IPS-11a (cell line): ENCODE results near the gene ISG15.
A peak's percentile ranks its signal among the peaks of the same experiment; 100 is the strongest.
"Not testable (repeated sequence)": the region's sequence is repeated elsewhere in the genome, so short reads cannot be mapped to it uniquely, and the experiment has no call there.

Source experiments
- H3K4me3 ChIP-seq: one replicate; pipeline ENCODE4 v1.5.1; 2013; ENCODE audit warnings: low read depth, low read length, control low read depth

The ISG15 gene

DNA sequence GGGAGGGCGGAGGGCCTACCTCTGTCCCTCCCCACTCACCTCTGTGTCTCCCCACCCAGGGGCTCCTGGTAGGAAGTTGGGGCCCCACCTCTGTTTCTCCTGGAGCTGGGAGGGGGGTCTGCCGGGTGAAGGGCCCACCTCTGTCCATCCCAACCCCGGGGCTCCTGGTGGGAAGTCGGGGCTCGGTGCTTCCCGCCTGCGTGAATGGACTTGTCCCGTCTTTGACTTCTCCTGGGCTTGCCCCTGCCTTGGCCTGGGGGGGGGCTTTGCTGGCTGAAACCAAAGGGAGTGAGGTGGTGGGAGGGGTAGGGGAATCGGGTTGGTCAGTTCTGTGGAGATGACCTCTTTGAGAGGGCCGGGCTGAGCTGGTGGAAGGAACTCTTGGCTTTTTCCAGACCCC, 12.4 kb downstream of the ISG15 start:
- no peak overlapping the region for H3K4me3 ChIP-seq

DNA sequence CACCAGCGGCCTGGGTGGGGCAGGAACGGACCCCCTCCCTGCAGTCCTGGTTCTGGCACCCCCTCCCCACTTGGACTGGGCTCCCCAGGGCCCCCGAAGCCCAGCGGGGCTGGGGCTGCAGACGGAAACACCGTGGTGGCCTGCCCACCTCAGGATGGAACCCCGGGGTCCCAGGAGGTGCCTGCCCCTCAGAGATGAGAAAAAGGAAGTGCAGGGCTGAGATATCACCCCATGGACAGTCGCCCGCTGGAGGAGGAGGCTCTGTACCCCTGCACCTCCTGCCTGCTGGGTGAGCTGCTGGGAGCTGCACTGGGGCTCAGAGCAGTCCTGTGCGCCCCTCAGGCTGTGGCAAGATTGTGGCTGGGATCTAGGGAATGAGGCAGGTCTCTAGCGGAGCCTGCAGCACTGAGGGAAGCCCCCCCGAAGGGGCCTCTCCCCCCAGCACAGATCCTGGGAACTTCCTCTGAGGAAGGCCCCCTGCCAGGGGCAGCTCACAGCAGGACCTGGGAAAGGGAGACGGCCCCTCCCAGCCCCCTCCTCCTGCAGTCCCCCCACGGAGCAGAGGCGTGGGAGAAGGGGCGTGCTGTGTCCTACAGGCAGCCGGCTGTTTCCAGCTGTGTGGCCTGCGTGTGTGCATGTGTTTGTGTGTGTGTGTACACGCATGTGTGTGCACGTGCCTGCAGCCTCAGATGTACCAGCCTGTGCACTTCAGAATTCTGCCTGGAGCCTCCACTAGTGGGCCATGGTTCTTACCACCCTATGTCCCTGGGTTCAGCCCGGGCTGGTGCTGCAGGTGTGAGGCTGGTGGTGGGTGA, 13.5 kb downstream of the ISG15 start:
- no peak overlapping the region for H3K4me3 ChIP-seq

DNA sequence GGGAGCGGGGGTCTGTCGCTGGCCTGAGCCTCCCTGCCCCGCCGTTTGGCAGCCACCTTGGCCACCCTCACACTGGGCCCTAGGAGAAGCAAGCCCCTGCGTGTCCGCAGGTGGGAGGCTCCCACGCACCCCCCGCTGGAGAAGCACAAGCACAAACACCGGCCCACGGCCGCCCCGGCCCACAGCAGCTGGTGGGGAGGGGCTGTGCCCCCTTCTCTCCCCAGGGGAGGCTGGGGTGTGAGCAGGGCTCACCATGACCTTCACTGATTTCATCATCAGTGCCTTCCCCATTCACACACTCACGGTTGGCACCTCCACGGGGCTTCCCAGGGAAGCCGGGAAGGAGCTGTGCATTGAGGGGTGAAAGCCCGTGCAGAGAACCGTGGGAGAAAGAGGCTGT, 14.5 kb downstream of the ISG15 start:
- H3K4me3 ChIP-seq: no peak overlapping the region

DNA sequence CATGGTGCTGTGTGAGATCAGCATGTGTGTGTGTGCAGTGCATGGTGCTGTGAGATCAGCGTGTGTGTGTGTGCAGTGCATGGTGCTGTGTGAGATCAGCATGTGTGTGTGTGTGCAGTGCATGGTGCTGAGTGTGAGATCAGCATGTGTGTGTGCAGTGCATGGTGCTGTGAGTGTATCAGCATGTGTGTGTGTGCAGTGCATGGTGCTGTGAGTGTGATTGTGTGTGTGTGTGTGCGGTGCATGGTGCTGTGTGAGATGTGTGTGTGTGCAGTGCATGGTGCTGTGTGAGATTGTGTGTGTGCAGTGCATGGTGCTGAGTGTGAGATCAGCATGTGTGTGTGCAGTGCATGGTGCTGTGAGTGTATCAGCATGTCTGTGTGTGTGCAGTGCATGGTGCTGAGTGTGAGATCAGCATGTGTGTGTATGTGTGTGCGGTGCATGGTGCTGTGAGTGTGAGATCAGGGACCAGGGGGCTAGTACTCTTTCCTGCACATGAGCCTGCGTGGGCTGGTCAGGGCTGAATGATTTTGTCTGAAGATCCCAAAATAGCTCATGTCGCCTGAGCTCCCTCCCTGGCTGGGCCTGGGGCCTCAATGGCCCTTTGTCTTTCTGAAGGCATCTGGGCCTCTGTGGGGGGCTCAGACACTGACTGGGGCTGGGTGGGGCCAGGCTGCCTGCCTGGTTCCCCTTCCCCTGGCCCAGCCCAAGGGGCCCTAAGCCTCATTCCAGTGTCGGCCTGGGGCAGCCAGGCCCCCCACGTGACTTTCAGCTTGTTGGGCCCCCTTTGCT, 17.8 kb downstream of the ISG15 start:
- H3K4me3 ChIP-seq: not testable (repeated sequence)

DNA sequence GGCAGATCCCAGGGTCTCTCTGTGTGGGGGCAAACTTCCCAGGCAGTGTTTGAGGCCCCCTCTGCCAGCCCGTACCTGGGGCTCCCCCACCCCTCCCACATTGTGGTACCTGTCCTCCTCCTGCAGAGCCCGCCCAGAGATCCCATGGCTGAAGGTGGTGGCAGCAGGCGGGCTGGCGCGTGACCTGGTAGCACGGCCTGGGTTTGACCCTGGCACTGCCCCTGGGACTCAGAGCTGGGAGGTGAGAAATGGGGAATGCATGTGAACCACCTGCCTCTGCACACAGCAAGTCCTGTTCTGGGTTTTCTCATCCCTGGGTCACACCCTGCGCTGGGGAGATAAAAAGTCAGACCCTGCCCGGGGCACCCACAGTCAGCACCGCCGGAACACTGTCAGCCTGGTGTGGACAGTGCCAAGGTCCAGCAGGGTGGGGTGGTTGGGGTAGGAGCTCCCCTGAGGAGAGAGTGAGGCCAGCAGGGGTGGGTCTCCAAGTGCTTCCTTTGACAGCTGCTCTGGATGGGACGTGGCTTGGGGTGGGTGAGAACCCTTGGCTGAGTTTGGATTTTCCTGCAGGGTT, 18.4 kb downstream of the ISG15 start:
- H3K4me3 ChIP-seq: no peak overlapping the region

DNA sequence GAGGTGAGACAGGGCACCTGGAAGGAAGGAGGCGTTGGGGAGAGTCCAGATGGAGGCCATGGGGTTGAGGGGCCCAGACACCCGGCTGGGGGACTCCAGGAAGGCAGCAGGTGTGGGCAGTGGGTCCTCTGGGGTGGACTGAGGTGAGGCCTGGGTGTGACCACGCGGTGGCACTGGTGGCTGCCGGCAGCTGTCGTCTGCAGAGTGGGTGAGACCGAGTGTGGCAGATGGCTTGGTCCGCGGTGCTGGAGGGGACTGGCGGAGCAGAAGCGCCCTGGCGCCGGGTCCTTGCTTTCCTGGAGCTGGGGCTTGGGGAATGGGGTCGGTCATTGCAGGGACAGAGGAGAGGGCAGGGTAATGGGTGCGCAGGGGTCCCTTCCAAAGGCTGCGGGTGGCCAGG, 19.1 kb downstream of the ISG15 start:
- no peak overlapping the region for H3K4me3 ChIP-seq

DNA sequence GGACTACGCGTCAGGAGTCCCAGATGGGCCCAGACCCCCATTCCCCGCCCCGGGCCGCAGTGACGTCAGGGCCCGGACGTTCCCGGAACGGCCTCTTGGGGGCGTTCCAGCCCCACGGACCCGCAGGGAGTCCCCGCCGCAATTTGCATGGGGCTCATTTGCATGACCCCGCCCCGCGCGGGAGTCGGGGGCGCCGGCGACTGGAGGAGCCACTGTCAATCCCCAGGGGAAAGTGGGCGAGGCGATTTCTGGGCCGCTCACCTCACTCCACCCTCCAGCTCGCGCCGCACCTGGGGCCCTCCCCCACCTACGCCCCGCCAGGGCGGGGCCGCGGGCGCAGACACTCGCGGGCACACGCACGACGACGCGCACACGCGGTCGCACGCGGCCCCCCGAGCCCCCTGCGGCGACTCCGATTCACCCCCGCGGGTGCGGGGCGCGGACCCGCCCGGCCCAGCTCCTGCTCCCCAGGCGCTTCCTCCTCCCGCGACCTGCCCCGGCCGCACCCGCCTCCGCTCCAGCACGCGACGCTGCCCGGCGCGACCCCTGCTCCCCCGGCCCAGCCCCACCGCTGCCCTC, 19.8 kb downstream of the ISG15 start:
- peak overlapping the region; percentile 27 for H3K4me3 ChIP-seq

DNA sequence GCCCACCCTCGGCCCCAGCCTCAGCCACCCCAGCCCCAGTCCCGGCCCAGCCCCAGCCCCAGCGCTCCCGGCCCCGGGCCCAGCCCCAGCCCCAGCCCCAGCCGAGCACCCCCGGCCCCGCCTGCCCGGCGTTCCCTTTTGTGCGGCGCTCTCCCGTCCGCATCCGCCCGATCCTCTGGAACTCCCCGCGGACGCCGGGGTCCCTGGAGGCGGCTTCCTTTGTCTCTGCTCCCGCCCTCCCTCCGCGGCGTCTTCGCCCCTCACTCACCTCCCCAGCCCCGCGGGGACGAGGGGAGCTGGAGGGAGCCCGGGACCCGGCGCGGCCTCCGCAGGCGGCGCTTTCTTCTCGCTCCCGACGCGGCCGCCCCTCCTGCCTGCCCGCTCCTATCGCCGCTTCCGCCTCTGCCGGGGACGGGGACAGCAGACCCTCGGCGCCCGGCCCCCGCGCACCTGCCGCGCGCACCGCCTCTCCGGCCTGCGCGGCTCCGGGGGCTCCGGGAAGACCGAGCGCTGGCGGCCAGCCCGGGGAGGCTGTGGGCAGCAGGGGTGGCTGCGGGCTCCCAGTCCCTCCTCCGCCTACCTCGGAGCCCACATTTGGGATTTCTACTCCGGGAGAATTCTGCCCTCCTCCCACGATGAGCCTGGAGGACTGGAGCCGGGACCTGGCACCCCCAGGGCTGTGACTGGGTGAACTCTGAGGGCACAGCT, 20.6 kb downstream of the ISG15 start:
- peak overlapping the region; percentile 8 for H3K4me3 ChIP-seq

DNA sequence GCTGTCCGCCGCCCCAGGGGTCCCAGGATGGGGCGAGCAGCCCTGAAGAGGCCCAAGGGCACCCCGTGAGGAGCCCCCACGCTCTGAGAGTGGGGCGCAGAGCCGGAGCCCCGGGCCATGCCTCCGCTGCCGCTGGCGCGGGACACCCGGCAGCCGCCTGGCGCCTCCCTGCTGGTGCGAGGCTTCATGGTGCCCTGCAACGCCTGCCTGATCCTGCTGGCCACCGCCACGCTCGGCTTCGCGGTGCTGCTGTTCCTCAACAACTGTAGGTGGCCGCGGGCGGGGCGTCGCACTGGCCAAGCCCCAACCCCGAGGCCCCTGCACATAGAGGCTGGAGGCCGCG, 21.1 kb downstream of the ISG15 start:
- H3K4me3 ChIP-seq: no peak overlapping the region

DNA sequence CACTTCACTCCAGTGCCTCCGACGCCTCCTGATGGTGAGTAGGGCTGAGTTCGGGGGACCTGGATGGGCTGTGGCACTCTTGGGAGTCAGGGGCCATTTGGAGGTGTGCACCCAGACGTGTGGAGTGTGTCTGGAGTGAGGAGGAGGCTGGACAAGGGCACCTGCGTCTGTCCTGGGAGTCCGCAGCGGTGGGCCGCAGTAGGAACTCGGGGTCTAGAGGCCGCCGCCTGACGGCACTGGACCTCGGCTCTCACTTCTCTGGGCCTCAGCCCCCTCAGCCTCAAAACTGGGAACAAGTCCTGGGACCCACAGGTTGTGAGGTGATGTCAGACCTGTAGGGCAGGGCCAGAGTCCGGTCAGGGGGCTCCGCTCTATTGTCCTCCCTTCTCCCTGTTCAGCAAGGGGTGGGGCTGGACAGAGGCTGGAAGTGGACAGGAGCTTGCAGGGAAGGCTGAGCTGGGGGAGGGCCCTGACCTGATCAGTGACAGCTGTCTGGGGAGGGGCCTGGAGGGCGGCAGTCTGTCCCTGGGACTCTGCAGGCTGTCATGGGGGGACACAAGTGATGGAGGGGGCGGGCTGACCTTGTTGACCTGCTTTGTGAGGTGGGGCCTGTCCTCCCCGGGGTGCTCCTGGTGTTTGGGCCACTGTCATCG, 22.1 kb downstream of the ISG15 start:
- no peak overlapping the region for H3K4me3 ChIP-seq

DNA sequence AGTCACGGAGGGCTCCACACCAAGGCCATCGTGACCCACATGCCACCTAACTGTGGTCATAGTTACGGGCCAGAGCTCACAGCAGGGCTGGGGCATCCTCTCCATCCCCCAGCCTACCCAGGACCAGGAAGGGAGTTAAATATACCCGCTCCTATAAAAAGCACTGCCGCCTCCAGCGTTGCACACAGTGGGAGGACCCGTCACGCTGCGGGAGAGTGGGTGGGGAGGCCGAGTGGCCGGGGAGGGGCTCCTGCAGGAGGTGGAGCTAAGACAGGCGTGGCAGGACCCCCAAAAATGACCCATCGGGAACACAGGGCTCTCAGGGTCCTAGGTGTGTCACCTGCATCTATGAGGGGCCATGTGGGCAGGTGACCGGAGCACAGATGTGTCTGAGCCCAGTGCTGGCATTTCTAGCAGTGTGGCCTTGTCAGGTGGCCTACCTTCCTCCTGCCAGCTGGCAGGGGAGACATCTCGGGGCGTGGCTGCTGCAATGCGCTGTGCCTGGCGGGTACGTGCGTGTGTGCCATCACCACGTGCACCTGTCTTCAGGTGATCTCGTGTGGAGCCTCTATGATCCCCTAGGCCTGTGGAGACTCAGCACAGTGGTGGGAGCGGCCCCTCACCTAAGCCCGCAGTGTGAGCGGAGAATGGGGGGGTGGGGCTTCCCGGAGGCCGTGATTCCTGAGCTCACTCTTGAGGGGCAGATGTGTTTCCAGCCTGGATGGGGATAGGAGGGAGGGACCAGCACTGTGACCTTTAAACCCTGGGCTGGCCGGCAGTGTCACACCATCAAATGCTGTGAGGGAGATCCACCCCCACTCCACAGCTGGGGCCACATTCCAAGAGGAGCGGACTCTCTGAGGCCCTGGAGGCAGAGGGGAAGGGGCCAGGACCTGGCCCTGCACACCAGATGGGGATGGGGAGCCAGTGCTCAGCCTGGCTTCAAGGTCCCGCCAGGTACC, 24.4 kb downstream of the ISG15 start:
- no peak overlapping the region for H3K4me3 ChIP-seq

DNA sequence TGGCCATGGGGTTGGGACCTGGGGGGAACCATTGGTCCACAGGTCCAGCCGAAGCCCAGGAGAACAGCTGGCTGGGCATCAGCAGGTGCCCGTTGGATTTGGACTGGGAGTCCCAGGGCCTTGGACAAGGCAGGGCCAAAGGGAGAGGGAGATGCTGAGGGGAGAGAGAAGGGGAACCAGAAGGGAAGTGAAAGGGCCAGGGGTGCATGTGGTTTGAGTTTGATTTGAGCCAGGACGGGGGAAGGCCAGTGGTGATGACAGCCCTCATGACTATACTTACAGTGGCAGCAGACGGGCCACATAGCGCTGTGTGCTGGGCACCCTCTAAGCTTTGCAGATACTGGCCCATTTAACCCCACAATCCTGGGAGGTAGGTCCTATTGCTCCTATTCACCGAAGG, 25.4 kb downstream of the ISG15 start:
- no peak overlapping the region for H3K4me3 ChIP-seq

DNA sequence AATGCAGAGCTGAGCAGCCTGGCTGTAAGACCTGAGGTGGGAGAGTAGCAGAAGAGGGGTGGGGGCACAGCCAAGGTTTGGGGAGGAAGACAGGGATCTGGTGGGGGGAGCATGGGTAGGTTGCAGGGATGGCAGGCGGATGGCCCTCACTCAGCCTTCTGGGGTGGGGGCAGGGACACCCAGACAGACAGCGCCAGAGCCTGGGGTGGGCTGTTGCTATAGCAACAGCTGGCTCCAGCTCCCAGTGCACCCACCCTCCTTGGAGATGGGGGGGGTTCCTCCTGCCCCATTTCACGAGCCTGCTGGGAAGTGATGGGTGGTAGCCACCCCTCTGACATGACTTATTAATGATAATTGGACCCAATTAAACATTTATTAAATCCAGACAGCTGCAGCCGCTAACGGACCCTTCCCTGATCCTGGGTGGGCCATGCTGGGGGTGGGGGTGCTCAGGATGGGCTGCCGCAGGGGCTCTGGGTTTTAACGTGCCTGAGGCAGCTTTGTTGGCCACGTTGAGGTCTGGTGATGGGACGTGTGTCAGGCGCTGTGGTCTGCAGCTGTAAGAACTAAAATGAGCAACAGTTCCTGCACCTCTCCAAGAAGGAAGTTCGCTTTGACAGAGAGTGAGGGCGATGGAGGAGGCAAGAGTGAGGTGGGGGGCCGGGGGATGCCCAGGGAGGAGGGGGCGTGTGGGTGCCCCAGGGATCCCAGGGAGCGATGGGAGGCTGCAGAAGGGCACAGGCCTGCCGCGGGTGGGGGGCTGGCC, 26.0 kb downstream of the ISG15 start:
- H3K4me3 ChIP-seq: no peak overlapping the region

DNA sequence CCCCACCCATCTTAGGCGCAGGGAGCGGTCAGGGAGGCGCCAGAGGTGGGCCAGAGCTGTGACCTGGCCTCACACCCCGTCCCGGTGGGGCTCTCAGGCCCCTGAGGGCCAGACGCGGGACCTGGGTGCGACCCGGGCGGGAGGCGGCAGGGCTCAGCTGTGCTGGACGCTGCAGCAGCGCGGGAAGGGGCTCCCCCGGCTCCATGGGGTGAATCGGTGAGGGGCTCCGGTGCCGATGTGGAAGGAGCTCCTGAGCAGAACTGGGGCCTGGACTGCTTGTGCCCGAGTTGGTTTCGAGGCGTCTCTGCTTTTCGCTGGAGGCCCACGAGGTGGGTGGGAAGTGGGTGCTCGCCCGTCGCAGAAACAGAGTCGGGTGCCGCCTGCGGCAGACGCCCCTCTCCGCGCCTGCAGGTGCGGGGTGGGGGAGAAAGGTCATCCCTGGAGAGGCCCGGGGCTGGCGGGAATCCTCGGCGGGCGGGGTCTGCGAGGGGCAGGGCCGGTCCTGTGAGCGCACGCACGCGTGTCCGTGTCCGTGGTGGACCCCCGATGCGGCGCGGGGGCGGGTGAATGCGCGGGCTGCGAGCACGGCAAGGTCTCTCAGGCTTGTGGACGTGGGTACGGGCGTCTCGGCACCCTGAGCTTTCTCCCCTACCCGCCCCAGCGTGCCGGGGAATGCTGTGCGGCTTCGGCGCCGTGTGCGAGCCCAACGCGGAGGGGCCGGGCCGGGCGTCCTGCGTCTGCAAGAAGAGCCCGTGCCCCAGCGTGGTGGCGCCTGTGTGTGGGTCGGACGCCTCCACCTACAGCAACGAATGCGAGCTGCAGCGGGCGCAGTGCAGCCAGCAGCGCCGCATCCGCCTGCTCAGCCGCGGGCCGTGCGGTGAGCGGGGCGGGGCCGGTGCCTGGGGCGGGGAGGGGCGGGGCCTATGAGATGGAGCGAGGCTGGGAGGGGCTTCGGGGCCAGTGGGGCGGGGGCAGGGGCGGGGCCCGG, 27.0 kb downstream of the ISG15 start:
- H3K4me3 ChIP-seq: no peak overlapping the region

DNA sequence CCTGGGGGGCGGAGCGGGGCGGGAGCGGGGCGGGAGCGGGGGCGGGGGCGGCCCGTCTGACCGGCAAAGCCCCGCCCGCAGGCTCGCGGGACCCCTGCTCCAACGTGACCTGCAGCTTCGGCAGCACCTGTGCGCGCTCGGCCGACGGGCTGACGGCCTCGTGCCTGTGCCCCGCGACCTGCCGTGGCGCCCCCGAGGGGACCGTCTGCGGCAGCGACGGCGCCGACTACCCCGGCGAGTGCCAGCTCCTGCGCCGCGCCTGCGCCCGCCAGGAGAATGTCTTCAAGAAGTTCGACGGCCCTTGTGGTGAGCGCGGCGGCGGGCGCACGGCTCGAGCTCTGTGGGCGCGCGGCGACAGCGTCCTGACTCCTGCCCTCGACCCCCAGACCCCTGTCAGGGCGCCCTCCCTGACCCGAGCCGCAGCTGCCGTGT, 27.8 kb downstream of the ISG15 start:
- no peak overlapping the region for H3K4me3 ChIP-seq

DNA sequence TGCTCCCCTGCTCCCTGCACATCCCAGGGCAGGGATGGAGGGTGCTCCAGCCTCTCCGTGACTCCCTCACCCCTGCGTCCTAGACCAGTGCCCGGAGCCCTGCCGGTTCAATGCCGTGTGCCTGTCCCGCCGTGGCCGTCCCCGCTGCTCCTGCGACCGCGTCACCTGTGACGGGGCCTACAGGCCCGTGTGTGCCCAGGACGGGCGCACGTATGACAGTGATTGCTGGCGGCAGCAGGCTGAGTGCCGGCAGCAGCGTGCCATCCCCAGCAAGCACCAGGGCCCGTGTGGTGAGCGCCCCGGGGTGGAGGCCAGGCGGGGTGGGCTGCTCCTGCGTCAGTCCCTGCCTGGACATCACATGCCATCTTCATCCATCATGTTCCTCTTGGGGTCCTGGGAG, 28.6 kb downstream of the ISG15 start:
- no peak overlapping the region for H3K4me3 ChIP-seq

DNA sequence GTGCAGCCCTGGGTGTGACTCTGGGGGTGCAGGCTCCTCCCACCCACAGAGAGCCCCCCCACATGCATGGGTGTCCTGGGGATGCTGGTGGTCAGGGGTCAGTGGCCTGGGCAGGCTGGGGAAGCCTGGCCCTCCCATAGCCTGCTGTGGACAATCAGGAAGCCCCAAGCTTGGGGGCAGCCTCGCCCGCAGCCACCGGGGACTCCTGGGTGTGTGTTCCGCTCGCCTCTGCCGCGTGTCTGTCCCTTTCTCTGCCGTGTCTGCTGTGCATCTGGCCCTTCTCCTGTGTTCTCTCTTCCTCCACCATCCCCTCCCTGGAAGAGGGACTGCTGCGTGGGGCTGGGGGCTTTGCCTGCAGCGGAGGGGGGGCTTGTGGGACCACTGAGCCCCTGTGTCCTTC, 29.5 kb downstream of the ISG15 start:
- H3K4me3 ChIP-seq: no peak overlapping the region

DNA sequence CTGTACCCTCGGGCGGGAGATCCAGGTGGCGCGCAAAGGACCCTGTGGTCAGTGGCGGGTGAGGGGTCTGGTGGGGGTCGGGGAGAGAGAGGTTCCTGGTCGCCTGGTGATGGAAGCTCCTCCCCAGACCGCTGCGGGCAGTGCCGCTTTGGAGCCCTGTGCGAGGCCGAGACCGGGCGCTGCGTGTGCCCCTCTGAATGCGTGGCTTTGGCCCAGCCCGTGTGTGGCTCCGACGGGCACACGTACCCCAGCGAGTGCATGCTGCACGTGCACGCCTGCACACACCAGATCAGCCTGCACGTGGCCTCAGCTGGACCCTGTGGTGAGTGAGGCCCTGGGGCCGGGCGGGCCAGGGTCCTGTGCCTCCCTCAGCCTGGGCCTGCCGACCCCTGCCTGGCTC, 30.1 kb downstream of the ISG15 start:
- H3K4me3 ChIP-seq: no peak overlapping the region
